Measurements from ENCODE around the gene FBXO40. TPM values are rescaled to one million over a fixed set of nuclear protein-coding genes. Genes with fewer than 3 reads are reported as not detected.
"Not testable (repeated sequence)": the region's sequence is repeated elsewhere in the genome, so short reads cannot be mapped to it uniquely, and the experiment has no call there.

The FBXO40 gene, protein sequence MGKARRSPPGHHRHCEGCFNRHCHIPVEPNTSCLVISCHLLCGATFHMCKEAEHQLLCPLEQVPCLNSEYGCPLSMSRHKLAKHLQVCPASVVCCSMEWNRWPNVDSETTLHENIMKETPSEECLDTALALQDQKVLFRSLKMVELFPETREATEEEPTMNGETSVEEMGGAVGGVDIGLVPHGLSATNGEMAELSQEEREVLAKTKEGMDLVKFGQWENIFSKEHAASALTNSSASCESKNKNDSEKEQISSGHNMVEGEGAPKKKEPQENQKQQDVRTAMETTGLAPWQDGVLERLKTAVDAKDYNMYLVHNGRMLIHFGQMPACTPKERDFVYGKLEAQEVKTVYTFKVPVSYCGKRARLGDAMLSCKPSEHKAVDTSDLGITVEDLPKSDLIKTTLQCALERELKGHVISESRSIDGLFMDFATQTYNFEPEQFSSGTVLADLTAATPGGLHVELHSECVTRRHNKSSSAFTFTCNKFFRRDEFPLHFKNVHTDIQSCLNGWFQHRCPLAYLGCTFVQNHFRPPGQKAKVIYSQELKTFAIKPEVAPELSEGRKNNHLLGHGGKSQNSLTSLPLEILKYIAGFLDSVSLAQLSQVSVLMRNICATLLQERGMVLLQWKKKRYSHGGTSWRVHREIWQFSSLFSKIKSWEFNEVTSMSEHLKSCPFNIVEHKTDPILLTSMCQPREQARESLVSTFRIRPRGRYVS
- 0.03 TPM for total RNA-seq

GRCh38 chr3:121592856-121593702 is at the start of gene FBXO40:
Gene FBXO40, plus strand, starts transcription at chr3:121593379. Its CDS starts 27,197 bp downstream, at chr3:121620576.
- peak; percentile 65 for DNase-seq (ENCODE audit: low spot score)
- peak; percentile 86 for ATAC-seq

- DNase-seq (ENCODE audit: low spot score): no peak
- ATAC-seq: no peak
Measured at GRCh38 chr3:121545049-121545573, 48.1 kb upstream of the FBXO40 start.

- ATAC-seq: peak; percentile 99
- peak; percentile 91 for DNase-seq (ENCODE audit: low spot score)
Measured at GRCh38 chr3:121545574-121546455, 47.4 kb upstream of the FBXO40 start, which contains the start of gene POLQ. Gene POLQ, minus strand, starts transcription at chr3:121545988. Its CDS starts 111 bp downstream, at chr3:121545877.

DNA sequence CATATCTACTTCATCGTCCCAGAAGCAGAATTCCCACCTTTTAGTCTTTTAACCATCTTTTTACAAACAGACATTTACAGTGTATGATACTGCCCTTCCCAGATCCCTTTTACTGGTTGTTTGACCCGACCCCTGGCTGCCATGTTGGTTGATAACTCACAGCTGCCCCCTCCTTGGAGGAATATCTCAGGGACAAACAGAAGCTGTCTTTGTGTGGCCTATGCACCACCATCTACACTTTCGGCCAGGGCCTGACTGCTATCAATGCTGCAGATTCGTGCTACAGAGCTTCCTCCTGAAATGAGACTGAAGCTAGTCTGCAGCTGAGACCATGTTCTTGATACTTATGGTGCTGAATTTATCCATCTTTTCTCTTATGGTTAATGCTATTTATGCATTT is 40.8 kb upstream of the FBXO40 start:
- no peak for DNase-seq (ENCODE audit: low spot score)
- ATAC-seq: no peak

DNA sequence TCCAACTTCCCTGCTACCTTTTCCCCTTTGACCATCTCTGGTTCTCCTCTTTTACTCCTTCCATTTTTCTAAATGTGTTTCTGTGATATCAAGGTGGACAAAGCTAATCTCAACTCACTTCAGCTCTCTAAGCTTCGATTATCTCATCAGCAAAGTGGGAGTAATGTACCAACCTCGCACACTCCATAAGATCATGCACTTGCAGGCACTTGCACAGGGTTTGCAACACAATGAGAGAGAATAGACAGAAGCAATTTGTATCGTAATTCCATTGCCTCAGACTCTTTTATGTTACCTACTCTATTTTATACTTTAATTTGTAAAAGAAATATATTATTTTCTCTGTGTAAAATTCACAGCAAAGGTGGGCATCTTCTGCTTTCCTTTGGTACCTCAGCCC is 40.4 kb upstream of the FBXO40 start:
- ATAC-seq (no peak), DNase-seq (ENCODE audit: low spot score) (no peak)

- DNase-seq (ENCODE audit: low spot score): no peak
- ATAC-seq: no peak
Measured at GRCh38 chr3:121557426-121557934, 35.7 kb upstream of the FBXO40 start.

DNA sequence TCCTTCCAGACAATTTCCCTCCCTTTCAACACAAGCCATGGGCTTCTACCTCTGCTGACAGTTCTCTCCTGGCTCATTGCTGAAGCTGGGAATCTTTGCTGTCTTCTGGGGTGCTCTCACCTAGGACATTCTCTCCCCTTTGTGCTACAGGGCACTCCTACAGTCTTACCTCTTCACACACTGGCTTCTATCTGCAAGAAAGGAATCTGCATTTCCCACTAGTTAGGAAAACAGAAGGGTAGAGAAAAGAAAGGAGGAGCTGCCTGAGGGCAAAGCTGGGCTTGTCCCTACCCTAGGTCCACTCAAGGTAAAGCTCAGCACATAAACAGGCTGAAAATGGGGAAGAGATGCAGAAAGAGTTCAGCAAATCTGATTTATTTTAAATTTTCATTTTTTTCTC is 31.0 kb upstream of the FBXO40 start:
- ATAC-seq (no peak), DNase-seq (ENCODE audit: low spot score) (no peak)

- ATAC-seq (no peak), DNase-seq (ENCODE audit: low spot score) (no peak)
Measured at GRCh38 chr3:121566773-121567172, 26.4 kb upstream of the FBXO40 start.

- no peak for DNase-seq (ENCODE audit: low spot score)
Measured at GRCh38 chr3:121567649-121568048, 25.5 kb upstream of the FBXO40 start, which contains the start of gene ARGFX. Gene ARGFX, plus strand, starts transcription at chr3:121567949. Its CDS starts 2,765 bp downstream, at chr3:121570714.

GRCh38 chr3:121574449-121574848 is 18.7 kb upstream of the FBXO40 start:
- no peak for DNase-seq (ENCODE audit: low spot score)
- ATAC-seq: no peak

More at GRCh38 chr3:121567649-121568048, 25.5 kb upstream of the FBXO40 start, which contains the start of gene ARGFX:
- ATAC-seq: no peak

GRCh38 chr3:121581691-121582090 is 11.5 kb upstream of the FBXO40 start:
- ATAC-seq (no peak), DNase-seq (ENCODE audit: low spot score) (no peak)

DNA sequence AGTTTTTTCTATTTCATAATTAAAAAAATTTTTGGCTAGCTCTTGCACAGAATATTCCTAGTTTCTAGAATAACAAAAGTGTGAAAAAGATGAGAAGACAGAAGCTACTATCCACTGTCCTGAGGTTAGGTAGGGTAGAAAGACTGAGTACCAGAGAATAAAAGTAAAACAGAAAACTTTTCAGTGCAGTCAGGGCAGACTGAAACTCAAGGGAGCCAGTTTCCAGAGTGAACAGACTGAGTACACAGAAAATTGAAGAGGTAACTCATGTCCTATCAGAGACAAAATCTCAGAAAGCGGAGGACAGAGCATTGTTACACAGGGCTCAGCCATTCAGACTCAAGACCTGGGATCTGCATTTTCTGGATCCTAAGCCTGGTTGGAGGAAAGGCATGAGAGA is 8.8 kb upstream of the FBXO40 start:
- DNase-seq (ENCODE audit: low spot score) (no peak), ATAC-seq (no peak)

DNA sequence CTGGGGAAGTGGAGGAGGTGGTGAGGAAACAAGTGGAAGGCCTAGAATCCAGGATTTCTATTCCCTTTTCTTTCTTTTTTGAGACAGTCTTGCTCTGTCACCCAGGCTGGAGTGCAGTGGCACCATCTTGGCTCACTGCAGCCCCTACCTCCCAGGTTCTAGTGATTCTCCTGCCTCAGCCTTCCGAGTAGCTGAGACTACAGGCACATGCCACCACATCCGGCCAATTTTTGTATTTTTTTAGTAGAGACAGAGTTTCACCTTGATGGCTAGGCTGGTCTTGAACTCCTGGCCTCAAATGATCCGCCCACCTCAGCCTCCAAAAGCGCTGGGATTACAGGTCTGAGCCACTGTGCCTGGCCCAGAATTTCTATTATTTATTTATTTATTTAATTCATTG is 627 bp downstream of the FBXO40 start:
- not testable (repeated sequence) for ATAC-seq; DNase-seq (ENCODE audit: low spot score)

DNA sequence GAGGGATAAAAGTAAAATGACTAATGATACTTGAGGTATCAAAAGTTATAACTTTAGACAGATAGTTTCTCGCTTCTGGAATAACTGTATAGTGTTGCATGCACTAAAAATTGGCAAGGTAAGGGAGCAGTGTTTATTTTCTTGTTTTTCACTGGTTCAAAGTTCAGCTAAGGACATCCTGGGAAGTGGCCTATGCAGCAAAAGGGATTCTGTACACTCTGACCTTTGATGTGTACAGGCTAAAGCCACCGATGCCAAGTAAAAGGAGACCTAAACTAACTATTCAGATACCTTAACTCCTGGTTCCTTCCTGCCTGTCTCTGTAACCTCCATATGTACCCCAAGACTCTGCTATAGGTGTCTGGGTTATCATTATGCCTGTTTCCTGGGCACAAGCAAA is 1.7 kb downstream of the FBXO40 start:
- peak; percentile 93 for ATAC-seq
- DNase-seq (ENCODE audit: low spot score): peak; percentile 54

DNA sequence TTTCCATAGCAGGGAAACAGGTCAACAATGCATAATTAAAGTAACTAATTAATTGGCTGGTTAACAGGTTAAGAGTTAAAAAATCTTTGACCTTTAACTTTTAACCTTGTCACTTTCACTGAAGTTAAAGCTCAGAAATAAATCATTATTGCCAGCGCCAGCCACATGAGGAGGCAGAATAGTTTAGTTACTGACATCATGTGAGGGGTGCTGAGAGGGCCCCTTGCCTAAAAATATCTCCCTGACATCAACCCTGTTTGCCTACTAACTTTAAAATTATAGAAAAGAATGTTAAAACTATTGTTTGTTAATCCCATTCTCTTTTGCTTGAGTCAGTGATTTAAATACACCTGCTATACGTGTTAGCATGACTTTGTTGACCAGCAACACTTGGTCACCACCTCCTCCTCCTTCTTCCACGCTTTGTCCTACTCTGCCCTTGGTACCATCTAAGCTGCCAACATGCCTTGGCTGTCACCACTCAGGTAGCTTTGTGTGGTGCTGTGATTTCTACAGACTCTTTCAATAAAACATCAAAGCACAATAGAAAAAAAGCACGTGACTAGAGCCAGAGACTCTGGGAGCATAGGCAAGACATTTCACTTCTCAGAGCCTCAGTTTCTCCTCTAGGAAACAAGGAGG is 2.7 kb downstream of the FBXO40 start:
- DNase-seq (ENCODE audit: low spot score) (no peak), ATAC-seq (no peak)

- no peak for ATAC-seq
- no peak for DNase-seq (ENCODE audit: low spot score)
Measured at GRCh38 chr3:121598564-121598963, 5.4 kb downstream of the FBXO40 start.

DNA sequence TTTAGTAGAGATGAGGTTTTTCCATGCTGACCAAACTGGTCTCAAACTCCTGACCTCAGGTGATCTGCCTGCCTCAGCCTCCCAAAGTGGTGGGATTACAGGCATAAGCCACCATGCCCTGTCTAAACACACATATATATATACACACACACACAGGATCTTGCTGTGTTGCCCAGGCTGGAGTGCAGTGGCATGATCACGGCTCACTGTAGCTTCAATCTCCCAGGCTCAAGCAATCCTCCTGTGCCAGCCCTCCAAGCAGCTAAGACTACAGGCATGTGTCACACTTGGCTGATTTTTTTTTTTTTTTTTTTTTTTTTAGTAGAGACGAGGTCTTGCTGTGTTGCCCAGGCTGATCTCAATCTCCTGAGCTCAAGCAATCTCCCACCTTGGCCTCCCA is 6.7 kb downstream of the FBXO40 start:
- DNase-seq (ENCODE audit: low spot score); ATAC-seq: not testable (repeated sequence)

GRCh38 chr3:121601212-121601812 is 8.1 kb downstream of the FBXO40 start:
- DNase-seq (ENCODE audit: low spot score) (no peak), ATAC-seq (no peak)

GRCh38 chr3:121604759-121605158 is 11.6 kb downstream of the FBXO40 start:
- ATAC-seq (no peak), DNase-seq (ENCODE audit: low spot score) (no peak)

Data from left lobe of liver (tissue), 2 donors.